GM04504 (cell line): ENCODE results near the gene RSBN1.

Experiments used
- DNase-seq: peaks from one replicate; pipeline ENCODE4 v3.0.0-alpha.2; 2012; ENCODE audit warnings: low read depth

Gene RSBN1

DNA sequence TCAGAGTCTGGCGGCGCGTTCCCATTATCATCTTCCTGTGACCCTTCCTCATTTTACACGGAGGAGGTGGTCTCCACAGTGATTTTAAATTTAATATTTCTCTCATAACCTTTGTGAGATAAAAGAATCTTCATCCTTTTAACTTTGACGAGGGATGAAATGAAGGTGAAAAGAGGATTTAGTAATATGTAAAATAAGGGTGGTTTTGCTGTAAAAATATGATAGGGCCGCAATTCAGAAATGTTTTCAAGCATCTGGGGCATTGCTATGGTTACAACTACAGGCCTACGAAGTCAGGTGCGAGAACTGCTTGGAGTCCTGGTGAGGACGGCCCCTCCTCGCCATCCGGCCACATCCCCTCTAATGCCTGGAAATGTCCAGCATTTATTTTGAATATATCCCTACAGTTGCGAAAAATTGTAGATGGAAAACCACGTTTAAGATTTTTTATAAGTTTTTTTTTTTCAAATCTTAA, 422 bp upstream of the RSBN1 start:
- no peak for DNase-seq

GRCh38 chr1:113811156-113811887, 954 bp downstream of the RSBN1 start:
- DNase-seq, result no peak

DNA sequence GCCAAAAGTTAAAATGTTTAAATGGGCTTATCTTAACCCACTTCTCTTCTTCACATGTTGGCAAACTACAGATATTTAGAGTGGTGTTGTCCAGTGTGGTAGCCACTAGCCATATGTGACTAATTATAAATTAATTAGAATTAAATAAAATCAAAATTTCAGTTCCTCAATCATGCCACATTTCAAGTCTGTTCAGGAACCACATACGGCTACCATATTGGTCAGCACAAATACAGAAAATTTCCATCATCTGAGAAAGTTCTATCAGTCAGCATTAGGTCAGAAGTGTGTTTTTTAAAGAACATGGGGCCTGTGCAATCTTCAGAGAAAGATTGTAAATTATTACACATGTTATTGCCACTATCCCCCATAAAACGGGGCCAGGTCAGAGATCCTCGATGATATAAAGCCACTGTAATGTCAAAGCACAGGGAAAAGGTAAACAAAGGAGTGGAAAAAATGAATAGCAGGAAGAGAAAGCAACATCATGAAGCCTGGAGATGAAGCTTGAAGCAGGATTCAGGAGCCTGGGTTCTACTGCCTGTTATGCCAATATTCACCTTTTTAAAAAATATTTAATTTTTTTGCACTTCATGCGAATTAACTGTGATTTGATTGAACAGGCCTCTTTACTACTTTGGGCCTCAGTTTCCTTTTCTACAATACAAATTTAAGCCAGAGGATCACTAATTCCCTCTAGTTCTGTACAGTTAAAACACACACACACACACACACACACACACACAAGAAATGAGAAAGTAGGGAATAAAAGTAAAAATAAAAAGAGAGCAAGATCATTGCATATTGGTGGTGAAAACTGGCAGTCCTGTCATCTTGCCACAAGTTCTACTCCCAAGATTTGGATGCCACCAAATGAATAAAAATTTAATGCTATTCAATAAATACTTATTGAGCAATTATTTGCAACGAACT, 2.3 kb downstream of the RSBN1 start:
- DNase-seq, result peak; percentile 20

- DNase-seq, result no peak
Measured at GRCh38 chr1:113808450-113809195, 3.7 kb downstream of the RSBN1 start.

DNA sequence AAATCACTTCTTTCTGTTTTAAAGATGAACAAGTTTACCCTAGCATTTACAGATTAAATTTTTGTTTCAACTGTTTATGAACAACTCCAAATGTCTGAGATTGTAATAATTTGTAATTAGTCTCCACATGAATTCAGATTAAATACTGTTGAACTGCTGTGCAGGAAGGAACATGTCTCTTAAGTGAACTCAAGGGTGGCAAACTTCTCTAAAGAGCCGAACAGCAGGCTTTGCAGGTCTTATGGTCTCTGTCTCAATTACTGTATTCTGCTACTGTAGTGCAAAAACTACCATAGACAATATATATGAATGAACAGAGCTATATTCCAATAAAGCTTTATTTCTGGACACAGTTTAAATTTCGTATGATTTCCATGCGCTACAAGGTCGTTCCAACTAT, 6.6 kb downstream of the RSBN1 start:
- DNase-seq, result no peak

GRCh38 chr1:113805256-113805531, 7.1 kb downstream of the RSBN1 start:
- no peak for DNase-seq

GRCh38 chr1:113804421-113805255, 7.6 kb downstream of the RSBN1 start:
- DNase-seq, result no peak

- DNase-seq, result no peak
Measured at GRCh38 chr1:113802367-113803007, 9.8 kb downstream of the RSBN1 start.

- DNase-seq, result no peak
Measured at GRCh38 chr1:113800487-113800886, 11.8 kb downstream of the RSBN1 start.

DNA sequence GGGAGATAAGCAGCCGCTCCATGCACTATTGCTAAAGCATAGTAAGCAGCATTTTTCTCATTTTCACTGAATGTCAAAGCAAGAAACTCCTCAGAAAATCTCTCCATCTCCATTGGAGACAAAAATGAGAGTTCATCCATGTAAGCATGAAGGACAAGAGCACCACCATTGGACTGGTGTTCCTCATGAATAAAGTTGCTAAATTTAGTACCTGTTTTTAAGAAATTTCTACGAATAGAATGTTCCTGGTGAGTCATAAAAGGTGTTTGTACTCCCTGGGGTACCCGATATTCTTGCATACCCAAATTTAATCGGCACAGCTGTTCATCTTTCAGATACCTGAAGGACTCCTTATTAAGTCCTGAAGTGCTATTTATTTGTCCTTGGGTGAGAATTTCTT, 14.8 kb downstream of the RSBN1 start:
- no peak for DNase-seq

DNA sequence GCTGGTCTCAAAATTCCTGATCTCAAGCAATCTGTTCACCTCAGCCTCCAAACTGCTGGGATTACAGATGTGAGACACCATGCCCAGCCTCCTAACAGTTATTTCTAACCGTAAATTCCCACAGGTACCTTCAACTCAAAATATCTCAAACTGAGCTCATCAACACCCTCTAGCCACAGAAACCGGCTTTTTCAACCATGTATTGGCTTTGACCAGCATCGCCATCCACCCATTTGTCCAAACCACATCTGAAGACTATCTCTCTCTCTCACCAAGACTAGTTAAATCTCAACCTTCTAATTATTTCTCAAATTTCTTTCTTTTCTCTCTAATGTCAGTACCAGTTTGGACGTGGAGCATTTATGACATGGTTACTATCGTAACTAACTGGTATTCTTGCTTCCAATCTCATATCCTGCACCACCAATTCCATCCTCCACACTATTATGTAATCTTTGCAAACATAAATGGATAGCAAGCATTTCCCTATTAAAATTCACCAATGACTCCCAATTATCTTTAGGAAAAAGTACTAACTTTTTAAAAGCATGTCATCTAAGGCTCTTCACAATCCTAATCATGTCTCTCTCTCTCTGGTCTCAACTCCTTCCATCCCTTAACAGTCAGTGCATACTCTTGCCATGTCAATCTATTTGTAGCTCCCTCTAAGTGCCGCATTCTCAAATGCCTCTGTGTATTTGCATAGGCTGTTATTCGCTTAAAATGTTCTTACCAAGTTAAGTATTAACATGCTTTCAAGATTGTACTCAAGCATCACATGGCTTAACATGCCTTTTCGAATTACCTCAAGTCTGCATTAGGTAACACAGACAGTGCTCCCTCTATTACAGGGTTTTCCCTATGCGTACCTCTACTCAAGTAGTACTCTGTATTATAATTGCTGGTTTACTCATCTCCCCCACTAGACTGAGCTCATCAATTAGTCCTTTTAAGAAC, 18.1 kb downstream of the RSBN1 start:
- DNase-seq, result no peak

GRCh38 chr1:113792986-113793385, 19.3 kb downstream of the RSBN1 start:
- peak; percentile 41 for DNase-seq

GRCh38 chr1:113792471-113792870, 19.8 kb downstream of the RSBN1 start:
- no peak for DNase-seq

DNA sequence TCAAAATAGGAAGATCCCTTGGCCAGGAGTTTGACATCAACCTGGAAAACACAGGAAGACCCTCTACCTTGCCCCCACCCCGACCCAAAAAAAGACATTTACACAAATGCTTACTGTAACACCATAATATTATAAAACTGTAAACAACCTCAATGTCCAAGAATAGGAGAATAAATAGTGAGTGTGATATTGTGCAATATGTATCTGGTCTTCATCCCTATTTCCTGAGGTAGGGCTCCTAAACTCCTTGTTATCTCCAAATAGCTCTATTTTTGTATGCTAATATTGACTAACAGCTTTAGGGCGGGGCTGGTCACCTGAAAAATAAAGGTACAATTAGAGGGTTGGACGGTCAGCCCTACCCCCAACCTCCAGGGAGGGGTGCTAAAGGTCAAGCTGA, 23.5 kb downstream of the RSBN1 start:
- DNase-seq, result no peak

DNA sequence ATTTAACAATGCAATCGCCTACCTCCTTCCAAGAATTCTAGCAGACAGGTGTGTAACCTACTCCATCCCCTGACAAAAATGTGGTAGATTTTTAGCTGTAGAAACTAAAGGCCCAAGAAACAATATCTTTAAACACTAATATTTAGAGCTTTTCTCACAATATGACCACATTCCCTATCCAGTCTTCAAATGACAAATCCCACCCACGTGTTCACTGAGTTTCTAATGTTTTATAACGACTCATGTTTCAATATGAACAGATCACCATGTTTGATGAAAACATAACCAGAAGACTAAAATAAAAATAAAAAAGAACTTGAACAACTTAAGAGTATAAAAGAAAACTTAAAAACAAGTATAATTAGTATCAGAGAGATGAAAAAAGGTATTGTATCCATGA, 24.6 kb downstream of the RSBN1 start:
- DNase-seq, result no peak

GRCh38 chr1:113786069-113786468, 26.2 kb downstream of the RSBN1 start:
- DNase-seq, result no peak

DNA sequence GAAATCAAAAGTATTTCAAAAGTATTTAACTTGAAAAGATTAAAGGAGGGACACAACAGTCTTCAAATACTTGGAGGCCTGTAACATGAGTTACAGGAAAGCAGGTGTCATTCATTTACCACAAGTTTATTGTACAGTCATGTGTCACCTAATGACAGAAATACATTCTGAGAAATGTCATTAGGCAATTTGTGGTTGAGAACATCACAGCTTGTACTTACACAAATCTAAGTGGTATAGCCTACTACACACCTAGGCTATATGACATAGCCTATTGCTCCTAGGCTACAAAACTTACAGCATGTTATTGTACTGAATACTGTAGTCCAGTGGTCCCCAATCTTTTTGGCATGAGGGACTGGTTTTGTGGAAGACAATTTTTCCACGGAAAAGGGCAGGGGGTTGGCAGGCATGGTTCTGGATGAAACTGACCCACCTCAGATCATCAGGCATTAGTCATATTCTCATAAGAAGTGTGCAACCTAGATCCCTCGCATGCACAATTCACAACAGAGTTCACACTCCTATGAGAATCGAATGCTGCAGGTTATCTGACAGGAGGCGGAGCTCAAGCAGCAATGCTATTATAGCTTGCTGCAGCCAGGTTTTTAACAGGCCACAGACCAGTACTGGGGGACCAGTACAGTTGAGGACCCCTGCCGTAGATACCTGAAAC, 28.0 kb downstream of the RSBN1 start:
- DNase-seq, result no peak

- no peak for DNase-seq
Measured at GRCh38 chr1:113783254-113784103, 28.8 kb downstream of the RSBN1 start.

- DNase-seq, result no peak
Measured at GRCh38 chr1:113782406-113782805, 29.9 kb downstream of the RSBN1 start.
